ENCODE measurements around the gene CMIP.

Gene CMIP

DNA sequence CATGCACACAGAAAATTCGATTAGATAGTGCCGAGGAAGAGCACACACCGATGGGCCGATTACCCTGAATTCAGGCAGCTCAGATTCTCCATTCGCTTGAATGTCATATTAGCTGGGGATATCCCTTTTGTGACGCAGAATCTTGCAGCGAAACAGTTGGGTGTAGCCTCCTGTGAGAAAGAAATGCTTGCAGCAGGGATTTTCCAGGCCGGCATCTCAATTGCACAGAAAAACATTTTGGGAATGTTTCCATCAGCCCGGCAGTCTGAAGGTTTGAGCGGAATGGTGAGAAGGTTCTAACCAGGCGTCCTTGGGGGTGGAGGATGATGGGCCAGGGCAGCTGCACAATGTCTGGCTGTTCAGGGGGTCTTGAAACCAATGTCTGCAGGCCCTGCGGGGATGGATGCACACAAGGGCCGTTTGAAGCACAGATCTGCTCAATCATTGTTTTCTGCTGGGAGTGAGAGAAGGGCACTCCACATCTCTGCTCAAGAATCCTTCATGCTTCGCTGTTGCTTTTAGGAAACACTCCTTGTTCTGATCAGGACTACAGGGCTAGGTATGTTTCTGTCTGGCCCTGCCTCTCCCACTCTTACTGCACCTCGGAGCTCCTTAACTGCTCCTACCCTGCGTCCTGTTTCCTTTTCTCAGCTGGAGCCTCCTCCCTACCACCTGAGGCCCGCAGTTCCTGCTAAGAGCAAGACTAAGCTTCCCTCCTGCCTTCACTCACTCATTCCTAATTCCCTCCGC is 94.6 kb downstream of the CMIP start:
- H3K9me3 ChIP-seq, result no peaks in the 10 kb centered on the region
- H3K27ac ChIP-seq, result no peak overlapping the region
- TF ChIP-seq, protein P1, sequence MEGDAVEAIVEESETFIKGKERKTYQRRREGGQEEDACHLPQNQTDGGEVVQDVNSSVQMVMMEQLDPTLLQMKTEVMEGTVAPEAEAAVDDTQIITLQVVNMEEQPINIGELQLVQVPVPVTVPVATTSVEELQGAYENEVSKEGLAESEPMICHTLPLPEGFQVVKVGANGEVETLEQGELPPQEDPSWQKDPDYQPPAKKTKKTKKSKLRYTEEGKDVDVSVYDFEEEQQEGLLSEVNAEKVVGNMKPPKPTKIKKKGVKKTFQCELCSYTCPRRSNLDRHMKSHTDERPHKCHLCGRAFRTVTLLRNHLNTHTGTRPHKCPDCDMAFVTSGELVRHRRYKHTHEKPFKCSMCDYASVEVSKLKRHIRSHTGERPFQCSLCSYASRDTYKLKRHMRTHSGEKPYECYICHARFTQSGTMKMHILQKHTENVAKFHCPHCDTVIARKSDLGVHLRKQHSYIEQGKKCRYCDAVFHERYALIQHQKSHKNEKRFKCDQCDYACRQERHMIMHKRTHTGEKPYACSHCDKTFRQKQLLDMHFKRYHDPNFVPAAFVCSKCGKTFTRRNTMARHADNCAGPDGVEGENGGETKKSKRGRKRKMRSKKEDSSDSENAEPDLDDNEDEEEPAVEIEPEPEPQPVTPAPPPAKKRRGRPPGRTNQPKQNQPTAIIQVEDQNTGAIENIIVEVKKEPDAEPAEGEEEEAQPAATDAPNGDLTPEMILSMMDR (IDR thresholded peaks at IDR 0.05), result no peak
- H3K4me1 ChIP-seq, result no peaks in the 10 kb centered on the region
- intact Hi-C loops (cut with DNase I; ENCODE audit: low total_unique reads), result no loop called here
- no peaks in the 10 kb centered on the region for H3K27me3 ChIP-seq
- H3K4me3 ChIP-seq, result no peak overlapping the region
- H3K36me3 ChIP-seq, result no peaks in the 10 kb centered on the region
- no peak for DNase-seq

DNA sequence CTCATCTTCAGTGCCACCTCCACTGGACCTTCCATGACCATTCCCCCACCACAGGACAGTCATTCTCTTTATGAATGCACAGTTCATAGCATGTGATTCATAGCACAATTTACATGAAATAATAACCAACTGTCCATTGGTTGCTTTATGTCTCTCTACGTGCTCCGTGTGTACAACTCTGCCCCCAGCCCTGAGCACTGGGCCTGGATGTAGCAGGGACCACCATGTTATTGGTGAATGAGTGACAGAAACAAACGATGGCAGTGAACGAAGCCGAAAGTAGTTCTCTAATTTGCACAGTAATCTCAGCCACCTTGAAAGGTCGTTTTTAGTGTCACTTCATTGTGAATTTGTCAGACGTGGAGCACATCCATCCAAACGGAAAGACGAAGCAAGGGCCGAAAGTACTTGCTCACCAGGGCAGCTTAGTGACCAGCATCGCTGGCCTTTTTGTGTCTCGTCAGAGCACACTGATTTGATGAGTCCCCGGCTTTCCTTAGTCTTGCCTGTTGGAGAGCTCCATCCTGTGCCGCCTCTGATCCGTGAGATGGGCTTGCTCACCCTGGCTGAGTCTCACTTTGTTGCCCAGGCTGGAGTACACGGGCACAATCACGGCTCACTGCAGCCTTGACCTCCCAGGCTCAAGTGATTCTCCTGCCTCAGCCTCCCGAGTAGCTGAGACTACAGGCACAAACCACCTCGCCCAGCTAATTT is 95.3 kb downstream of the CMIP start:
- no peak for DNase-seq
- TF ChIP-seq, protein P1 (IDR thresholded peaks at IDR 0.05), result no peak
- Histone ChIP-seq H3K27ac (no peak overlapping the region), H3K4me1 (peaks cover 0 to 2% (median 0%) of the 10 kb centered on the region in 4 donors), H3K36me3 (no peaks in the 10 kb centered on the region), H3K27me3 (no peaks in the 10 kb centered on the region), H3K4me3 (no peak overlapping the region), H3K9me3 (no peaks in the 10 kb centered on the region)
- intact Hi-C loops (cut with DNase I; ENCODE audit: low total_unique reads), result no loop called here

DNA sequence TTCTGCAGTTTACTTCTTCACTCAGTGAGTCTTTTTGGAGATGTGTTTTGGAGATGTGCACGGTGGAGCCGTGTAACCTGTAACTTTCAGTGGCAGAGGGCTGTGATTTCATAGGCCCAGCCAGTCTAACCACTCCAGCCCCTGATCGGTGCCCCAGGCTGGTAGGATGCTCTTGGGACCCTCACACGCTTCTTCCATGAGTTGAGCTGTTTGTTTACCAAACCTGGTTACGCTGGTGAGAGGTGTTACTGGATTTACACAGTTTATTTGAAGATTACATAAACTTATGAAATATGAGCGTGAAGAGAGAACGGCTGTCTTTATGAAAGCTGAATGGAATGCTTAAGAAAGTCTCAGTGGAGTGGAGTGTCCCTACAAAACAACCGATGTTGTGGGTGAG is 96.7 kb downstream of the CMIP start:
- intact Hi-C loops (cut with DNase I; ENCODE audit: low total_unique reads), result no loop called here

DNA sequence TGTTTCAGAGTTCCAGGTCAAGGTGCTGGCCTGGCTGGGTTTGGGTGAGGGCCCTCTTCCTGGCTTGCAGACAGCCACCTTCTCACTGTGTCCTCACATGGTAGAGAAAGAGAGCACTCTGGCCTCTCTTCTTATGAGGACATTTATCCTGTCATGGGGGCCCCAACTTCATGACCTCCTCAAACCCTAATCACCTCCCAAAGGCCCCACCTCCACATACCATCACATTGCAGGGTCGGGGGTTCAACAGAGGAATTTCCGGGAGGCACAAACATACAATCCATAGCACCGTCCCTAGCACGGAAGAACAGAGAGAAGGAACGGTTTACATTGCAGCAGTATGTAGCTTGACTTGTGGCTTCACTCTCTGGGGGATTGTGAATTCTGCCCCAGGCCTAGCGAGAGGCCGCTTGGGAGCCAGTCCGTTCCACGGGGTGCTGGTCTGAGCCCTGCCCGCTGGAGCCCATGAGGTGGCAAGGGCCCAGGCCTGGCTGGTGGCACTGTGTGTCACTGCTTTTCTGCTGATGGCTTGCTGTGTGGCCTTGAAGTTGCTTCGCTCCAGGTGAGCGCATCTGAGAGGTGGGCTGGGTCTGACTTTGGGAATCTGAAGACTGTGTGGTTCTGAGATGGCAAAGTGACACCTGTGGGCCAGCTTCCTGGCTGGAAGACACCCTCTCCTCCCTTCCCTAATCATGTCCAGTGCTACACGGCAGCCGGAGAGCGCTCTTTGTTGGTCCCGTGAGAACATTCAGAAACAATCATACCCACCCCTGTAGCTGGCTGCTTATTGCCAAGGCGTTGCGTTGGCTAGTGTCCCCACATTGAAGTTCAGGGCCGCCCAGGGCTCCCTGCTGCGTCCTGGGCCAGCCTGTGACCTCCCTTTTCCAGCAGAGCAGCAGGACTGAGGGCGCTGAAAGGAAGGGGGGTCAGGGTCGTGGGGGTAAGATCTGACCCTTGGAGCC is 98.3 kb downstream of the CMIP start:
- peaks cover 0 to 2% (median 0%) of the 10 kb centered on the region in 4 donors for H3K4me1 ChIP-seq
- TF ChIP-seq, protein P1 (IDR thresholded peaks at IDR 0.05), result no peak
- H3K27ac ChIP-seq, result no peak overlapping the region
- no peaks in the 10 kb centered on the region for H3K27me3 ChIP-seq
- intact Hi-C loops (cut with DNase I; ENCODE audit: low total_unique reads), result no loop called here
- DNase-seq, result no peak
- no peaks in the 10 kb centered on the region for H3K9me3 ChIP-seq
- H3K4me3 ChIP-seq, result no peak overlapping the region
- no peaks in the 10 kb centered on the region for H3K36me3 ChIP-seq

More for the DNA sequence above, 96.7 kb downstream of the CMIP start:
- H3K27ac ChIP-seq, result no peak overlapping the region
- no peaks in the 10 kb centered on the region for H3K27me3 ChIP-seq
- TF ChIP-seq, protein P1 (IDR thresholded peaks at IDR 0.05), result no peak
- H3K4me1 ChIP-seq, result peaks cover 0 to 2% (median 0%) of the 10 kb centered on the region in 4 donors
- H3K9me3 ChIP-seq, result no peaks in the 10 kb centered on the region
- no peak for DNase-seq
- H3K36me3 ChIP-seq, result no peaks in the 10 kb centered on the region
- no peak overlapping the region for H3K4me3 ChIP-seq

DNA sequence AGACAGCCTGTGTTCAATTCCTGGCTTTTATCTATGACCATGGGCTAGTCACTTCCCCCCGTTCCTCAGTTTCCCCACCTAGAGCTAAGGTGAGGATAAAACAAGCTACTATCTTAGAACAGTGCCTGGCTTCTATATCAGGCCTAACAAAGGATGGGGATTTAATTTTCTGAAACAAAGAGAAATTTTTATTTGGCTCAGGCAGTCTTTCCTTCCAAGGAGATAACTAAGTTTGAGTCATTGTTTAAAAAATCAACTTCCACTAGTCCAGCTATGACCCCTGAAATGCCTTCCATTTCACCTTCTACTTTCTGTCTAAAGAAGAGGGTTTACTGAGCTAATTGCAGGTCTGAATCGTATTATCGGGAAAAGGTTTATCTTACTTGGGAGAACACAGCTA is 99.0 kb downstream of the CMIP start:
- intact Hi-C loops (cut with DNase I; ENCODE audit: low total_unique reads), result no loop called here
- Histone ChIP-seq H3K36me3 (no peaks in the 10 kb centered on the region), H3K4me3 (no peak overlapping the region), H3K4me1 (peaks cover 0 to 2% (median 0%) of the 10 kb centered on the region in 4 donors), H3K9me3 (no peaks in the 10 kb centered on the region), H3K27me3 (no peaks in the 10 kb centered on the region), H3K27ac (no peak overlapping the region)
- DNase-seq, result no peak
- TF ChIP-seq, protein P1 (IDR thresholded peaks at IDR 0.05), result no peak
